Measurements from ENCODE around the gene SPECC1L.
A peak's percentile ranks its signal among the peaks of the same experiment; 100 is the strongest.

Gene SPECC1L, protein sequence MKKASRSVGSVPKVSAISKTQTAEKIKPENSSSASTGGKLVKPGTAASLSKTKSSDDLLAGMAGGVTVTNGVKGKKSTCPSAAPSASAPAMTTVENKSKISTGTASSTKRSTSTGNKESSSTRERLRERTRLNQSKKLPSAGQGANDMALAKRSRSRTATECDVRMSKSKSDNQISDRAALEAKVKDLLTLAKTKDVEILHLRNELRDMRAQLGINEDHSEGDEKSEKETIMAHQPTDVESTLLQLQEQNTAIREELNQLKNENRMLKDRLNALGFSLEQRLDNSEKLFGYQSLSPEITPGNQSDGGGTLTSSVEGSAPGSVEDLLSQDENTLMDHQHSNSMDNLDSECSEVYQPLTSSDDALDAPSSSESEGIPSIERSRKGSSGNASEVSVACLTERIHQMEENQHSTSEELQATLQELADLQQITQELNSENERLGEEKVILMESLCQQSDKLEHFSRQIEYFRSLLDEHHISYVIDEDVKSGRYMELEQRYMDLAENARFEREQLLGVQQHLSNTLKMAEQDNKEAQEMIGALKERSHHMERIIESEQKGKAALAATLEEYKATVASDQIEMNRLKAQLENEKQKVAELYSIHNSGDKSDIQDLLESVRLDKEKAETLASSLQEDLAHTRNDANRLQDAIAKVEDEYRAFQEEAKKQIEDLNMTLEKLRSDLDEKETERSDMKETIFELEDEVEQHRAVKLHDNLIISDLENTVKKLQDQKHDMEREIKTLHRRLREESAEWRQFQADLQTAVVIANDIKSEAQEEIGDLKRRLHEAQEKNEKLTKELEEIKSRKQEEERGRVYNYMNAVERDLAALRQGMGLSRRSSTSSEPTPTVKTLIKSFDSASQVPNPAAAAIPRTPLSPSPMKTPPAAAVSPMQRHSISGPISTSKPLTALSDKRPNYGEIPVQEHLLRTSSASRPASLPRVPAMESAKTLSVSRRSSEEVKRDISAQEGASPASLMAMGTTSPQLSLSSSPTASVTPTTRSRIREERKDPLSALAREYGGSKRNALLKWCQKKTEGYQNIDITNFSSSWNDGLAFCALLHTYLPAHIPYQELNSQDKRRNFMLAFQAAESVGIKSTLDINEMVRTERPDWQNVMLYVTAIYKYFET

DNA sequence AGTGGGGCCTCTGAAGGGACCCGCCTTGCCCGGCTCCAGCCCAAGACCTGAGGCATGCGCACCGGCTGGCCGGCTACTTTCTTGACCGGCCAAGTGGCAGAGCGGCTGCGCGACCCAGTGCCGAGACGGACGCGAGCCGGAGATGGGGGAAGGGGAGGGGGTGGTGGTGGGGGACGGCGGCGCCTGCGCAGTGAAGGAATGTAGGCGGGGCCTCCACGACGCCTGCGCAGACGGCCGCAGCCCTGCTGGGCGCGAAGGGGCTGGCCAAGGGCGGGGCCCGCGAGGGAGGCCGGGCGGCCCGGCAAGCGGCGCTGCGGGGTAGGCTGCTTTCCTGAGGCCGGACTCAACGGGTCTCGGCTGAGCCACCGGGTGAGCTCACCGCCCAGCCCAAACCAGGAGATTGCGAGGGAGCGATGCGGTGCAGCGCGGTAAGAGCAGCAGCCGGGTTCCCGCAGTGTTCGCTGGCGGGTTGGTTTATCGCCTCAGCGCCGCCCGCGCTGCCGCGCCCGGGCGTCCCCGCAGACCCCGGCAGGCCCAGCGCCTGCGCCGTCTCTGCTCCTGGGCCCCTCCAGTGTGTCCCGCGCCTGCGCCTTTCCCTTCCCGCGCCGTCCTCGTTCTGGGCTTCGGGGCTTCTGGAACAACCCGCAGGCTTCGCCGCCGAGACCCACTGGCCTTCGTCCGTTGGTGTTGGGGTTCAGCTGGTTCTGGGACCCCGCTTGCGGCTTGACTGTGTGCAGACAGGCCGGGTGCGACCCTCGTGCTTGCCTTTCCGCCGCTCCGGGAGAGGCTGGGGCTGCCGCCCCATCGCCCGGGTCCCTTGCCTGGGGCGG lies at the start of gene SPECC1L:
Gene SPECC1L, plus strand, starts transcription at position 276 of the 830 bp plus-strand sequence. CDS start 31,401 bp downstream, outside the sequence.
- no peaks in the 10 kb centered on the region; the same call in 1 of the 2 replicates for H3K36me3 ChIP-seq (replicated peaks)
- in situ Hi-C loops (cut with MboI; ENCODE audit: low sequenced_read_pairs) = no loop called here
- peak; percentile 87 to 93 for DNase-seq (ENCODE audit: low spot score in 2 of 2)
- peak within 1 kb of the TSS; percentile 95 for H3K4me3 ChIP-seq
- H3K9me3 ChIP-seq = no peaks in the 10 kb centered on the region
- H3K27me3 ChIP-seq (ENCODE audit: low read depth) = no peaks in the 10 kb centered on the region
- H3K4me1 ChIP-seq = peaks cover 21% of the 10 kb centered on the region

DNA sequence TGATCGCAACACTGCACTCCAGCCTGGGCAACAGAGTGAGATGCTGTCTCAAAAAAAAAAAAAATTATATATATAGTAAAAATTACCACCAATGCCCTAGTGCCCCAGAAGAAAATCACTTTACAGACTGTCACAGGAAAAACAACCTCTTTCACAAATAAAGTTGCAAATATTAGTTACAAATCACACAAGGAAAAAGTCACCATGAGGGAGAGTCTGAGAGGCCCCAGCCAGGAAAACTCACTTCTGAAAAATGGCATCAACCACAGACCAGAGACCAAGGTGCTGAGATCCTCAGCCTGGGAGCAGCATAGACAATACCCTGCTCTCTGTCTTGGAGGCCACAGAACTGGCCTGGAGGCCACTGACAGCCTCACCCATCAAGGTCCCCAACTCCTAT lies 46.2 kb upstream of the SPECC1L start:
- H3K4me1 ChIP-seq = no peaks in the 10 kb centered on the region
- no peaks in the 10 kb centered on the region for H3K27me3 ChIP-seq (ENCODE audit: low read depth)
- in situ Hi-C loops (cut with MboI; ENCODE audit: low sequenced_read_pairs) = no loop called here
- H3K36me3 ChIP-seq (replicated peaks) = no peaks in the 10 kb centered on the region
- 0 out of 2 replicates have a peak, but pooled peaks cover 3% of the 10 kb centered on the region for H3K9me3 ChIP-seq
- no peak overlapping the region for H3K4me3 ChIP-seq
- no peak for DNase-seq (ENCODE audit: low spot score in 2 of 2)

DNA sequence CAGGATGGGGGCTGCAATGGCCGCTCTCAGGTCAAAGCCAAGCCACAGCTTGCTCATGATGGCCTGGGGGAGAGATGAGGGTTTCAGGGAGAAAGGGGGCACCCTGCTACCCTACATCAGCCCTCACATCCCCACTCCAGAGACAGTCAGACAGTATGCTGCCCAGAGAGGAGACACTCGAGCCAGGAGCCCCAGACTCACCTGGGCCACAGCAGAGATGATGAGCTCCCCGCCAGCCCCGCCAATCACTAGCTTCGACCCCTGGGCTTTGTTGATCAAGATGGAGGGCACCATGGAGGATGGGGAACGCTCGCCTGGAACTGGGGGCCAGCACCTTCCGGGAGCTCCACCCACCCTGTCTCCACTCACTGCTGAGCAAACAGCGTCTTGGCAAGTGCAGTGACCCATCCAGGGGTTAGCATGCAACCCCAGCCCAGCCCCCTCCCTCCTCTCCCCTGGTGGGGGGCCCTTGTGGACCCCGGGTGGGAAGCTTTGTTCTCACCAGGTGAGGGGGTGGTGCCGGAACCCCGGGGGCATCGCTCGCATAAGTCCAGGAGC lies 45.5 kb upstream of the SPECC1L start:
- Histone ChIP-seq H3K9me3 (0 out of 2 replicates have a peak, but pooled peaks cover 3% of the 10 kb centered on the region), H3K36me3 (replicated peaks) (no peaks in the 10 kb centered on the region), H3K4me1 (no peaks in the 10 kb centered on the region), H3K4me3 (no peak overlapping the region), H3K27me3 (ENCODE audit: low read depth) (no peaks in the 10 kb centered on the region)
- no peak for DNase-seq (ENCODE audit: low spot score in 2 of 2)
- in situ Hi-C loops (cut with MboI; ENCODE audit: low sequenced_read_pairs) = no loop called here

DNA sequence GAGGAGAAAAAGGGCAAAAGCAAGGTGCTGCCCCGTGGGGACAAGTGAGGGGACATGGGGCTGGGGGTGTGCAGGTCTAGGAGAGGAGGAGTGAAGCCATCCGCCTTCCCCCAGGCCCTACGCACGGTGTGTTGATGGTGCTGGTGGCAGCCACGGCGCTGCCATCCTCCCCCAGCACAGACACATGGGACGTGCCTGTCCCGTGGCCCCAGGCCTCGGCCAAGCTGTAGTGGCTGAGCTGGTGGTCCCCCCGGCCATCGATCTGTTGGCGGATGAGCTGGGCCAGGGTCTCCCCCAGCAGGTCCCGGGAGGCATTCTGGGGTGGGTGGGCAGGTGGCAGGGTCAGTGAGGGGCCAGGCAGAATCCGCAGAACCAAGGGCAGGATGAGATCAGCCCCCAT lies 44.7 kb upstream of the SPECC1L start:
- in situ Hi-C loops (cut with MboI; ENCODE audit: low sequenced_read_pairs) = no loop called here
- H3K27me3 ChIP-seq (ENCODE audit: low read depth) = no peaks in the 10 kb centered on the region

DNA sequence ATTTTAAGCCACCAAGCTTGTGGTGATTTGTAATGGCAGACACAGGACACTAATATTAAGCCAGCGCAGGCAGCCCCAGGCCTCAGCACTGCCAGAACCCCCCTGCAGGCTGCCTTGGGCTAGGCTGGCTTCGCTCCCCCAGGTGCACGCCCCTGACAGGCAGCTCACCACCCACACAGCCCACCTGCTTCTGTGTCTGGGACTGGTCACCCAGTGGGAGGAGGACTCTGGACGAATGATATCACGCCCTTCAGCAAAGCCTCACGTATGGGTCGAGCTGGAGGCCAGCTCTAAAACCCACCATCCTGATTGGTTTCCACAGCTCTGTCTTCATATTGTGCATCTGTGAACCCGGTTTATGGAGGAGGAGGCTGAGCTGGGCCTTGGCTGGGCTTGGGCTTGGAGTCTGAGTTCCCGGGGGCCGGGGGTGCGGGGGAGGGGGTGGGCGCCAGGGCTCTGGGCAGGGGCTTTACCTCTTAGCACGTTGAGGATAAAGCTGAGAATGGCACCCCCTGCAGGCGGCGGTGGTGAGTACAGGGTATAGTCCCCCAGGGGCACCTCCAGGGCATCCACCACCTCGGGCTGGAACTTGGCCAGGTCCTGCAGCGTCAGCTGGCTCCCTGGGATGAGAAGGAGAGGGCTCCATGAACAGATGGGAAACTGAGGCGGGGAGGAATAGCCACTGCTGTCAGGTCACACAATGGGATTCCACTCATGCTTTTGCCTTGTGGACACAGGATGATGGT lies 39.5 kb upstream of the SPECC1L start:
- in situ Hi-C loops (cut with MboI; ENCODE audit: low sequenced_read_pairs) = no loop called here
- peak in 1 of 2 experiments; percentile 85 for DNase-seq (ENCODE audit: low spot score in 2 of 2)
- no peaks in the 10 kb centered on the region for H3K27me3 ChIP-seq (ENCODE audit: low read depth)
- no peaks in the 10 kb centered on the region for H3K36me3 ChIP-seq (replicated peaks)
- H3K4me3 ChIP-seq = no peak overlapping the region
- H3K4me1 ChIP-seq = no peaks in the 10 kb centered on the region
- H3K9me3 ChIP-seq = no peaks in the 10 kb centered on the region

More for the DNA sequence above, 44.7 kb upstream of the SPECC1L start:
- Histone ChIP-seq H3K9me3 (0 out of 2 replicates have a peak, but pooled peaks cover 3% of the 10 kb centered on the region), H3K4me3 (no peak overlapping the region), H3K36me3 (replicated peaks) (no peaks in the 10 kb centered on the region), H3K4me1 (no peaks in the 10 kb centered on the region)
- DNase-seq (ENCODE audit: low spot score in 2 of 2) = no peak

DNA sequence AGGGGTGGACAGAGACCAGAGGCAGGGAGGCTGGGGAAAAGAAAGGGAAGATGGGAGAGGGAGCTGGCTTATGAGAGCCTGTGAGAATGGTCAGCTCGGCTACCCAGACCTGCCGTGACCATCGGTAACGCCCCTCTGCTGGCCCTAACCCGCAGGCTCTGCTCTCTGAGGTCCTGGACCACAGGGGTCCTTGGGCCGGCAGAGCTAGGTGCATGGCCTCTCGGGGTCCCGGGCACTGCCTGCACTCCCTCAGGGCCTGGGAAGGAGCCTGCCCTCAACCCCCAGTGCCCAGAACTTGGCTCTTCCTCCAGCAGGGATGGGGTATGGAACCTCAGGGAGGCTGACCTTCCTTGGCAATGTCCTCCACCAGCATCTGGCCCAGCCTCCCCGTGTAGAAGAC lies 38.9 kb upstream of the SPECC1L start:
- no peak for DNase-seq (ENCODE audit: low spot score in 2 of 2)
- H3K27me3 ChIP-seq (ENCODE audit: low read depth) = no peaks in the 10 kb centered on the region
- H3K9me3 ChIP-seq = no peaks in the 10 kb centered on the region
- H3K36me3 ChIP-seq (replicated peaks) = no peaks in the 10 kb centered on the region
- no peaks in the 10 kb centered on the region for H3K4me1 ChIP-seq
- in situ Hi-C loops (cut with MboI; ENCODE audit: low sequenced_read_pairs) = no loop called here
- H3K4me3 ChIP-seq = no peak overlapping the region

DNA sequence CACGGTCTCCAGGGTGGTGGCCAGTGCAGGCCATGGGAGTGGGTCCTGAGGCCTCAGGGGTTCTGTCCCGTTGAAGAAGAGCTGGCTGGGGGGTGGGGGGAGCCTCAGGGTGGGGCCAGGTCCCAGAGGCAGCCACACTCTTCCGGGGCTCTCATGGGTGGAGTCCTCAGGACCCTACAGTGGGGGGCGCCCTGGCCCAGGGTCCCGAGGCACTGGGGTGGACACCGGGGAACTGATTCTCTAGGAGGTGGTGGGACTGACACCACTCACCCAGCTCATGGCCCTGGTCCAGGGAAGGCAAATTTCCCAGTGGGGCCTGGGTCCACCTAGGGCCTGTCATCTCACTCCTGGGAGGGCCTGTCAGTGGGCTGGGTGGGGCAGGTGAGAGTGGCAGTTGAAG lies 38.5 kb upstream of the SPECC1L start:
- no peaks in the 10 kb centered on the region for H3K36me3 ChIP-seq (replicated peaks)
- H3K27me3 ChIP-seq (ENCODE audit: low read depth) = no peaks in the 10 kb centered on the region
- in situ Hi-C loops (cut with MboI; ENCODE audit: low sequenced_read_pairs) = no loop called here
- no peaks in the 10 kb centered on the region for H3K9me3 ChIP-seq
- DNase-seq (ENCODE audit: low spot score in 2 of 2) = no peak
- no peaks in the 10 kb centered on the region for H3K4me1 ChIP-seq
- no peak overlapping the region for H3K4me3 ChIP-seq

DNA sequence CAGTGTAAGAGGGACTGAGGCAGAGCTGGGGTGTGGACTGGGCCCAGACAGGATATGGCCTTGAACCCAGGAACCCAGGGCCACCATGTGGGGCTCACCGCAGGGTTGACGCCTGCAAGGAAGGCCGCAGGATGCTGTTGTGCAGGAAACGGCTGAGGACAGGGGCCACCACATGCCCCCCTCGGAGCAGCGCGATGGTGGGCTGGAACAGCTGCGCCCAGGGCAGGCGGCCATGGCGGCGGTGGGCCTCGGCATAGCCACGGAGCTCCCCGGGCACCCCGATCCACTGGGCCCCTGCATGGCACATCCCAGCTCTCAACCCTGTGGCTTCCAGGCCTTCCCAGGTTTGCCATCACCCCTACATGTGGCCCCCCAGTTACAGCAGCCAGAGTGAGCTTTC lies 37.9 kb upstream of the SPECC1L start:
- Histone ChIP-seq H3K36me3 (replicated peaks) (no peaks in the 10 kb centered on the region), H3K4me3 (no peak overlapping the region), H3K27me3 (ENCODE audit: low read depth) (no peaks in the 10 kb centered on the region), H3K4me1 (no peaks in the 10 kb centered on the region), H3K9me3 (no peaks in the 10 kb centered on the region)
- DNase-seq (ENCODE audit: low spot score in 2 of 2) = no peak
- in situ Hi-C loops (cut with MboI; ENCODE audit: low sequenced_read_pairs) = no loop called here

DNA sequence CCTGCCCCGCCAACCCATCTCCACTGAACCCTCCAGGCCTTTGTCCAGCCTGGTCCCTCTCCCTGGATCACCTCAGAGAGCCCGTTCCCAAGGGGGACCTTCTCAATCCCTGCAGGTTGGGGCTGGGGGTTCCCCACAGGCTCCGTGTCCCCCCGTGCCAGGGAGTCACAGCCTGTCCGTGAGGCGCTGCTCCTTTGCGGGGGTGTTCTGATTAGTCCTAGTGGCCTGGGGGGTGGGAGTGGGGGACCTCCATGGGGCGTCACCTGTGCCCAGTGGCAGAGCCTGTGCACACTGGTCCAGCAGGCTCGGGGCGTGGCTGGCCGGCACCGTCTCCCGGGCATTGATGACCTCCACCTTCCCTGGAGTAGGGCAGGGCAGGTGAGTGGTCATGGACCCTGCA lies 37.4 kb upstream of the SPECC1L start:
- Histone ChIP-seq H3K4me1 (no peaks in the 10 kb centered on the region), H3K4me3 (no peak overlapping the region), H3K36me3 (replicated peaks) (no peaks in the 10 kb centered on the region), H3K27me3 (ENCODE audit: low read depth) (no peaks in the 10 kb centered on the region), H3K9me3 (no peaks in the 10 kb centered on the region)
- in situ Hi-C loops (cut with MboI; ENCODE audit: low sequenced_read_pairs) = no loop called here
- DNase-seq (ENCODE audit: low spot score in 2 of 2) = no peak

DNA sequence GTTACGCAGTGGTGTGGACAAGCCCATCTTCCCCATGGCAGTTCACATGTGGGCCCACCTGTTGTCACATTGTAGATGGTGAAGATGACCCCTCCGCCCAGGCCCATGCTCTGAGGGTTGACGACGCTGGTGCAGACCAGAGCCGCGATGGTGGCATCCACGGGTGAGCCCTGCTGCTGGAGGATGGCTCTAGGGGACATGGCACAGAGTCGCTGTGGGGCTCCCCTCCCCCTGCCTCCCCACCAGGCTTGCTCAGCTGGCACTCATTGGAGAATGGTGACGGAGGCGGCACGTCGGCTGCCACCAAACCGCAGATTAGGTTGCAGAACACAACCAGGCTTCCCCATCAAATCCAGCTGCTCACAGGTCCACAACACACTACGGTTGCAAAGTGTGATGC lies 36.8 kb upstream of the SPECC1L start:
- no peaks in the 10 kb centered on the region for H3K27me3 ChIP-seq (ENCODE audit: low read depth)
- no peaks in the 10 kb centered on the region for H3K9me3 ChIP-seq
- no peaks in the 10 kb centered on the region for H3K4me1 ChIP-seq
- no peak for DNase-seq (ENCODE audit: low spot score in 2 of 2)
- no peak overlapping the region for H3K4me3 ChIP-seq
- no peaks in the 10 kb centered on the region for H3K36me3 ChIP-seq (replicated peaks)
- in situ Hi-C loops (cut with MboI; ENCODE audit: low sequenced_read_pairs) = no loop called here

DNA sequence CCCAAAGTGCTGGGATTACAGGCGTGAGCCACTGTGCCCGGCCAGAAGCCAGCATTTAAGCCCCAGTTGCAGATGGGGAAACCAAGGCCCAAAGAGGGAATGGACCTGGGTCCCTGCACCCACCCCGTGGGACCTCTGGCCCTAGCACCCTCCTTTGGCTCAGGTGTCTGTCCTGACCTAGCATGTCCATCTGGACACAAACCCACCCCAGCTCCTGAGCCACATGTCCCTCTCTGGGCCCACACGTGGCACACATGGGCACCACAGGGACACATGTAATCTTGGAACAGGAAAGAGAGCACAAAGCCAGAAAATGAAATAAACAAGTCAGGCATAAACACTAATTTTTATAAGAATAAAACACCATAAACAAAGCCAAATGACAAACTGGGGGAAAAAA lies 35.3 kb upstream of the SPECC1L start:
- no peaks in the 10 kb centered on the region for H3K27me3 ChIP-seq (ENCODE audit: low read depth)
- in situ Hi-C loops (cut with MboI; ENCODE audit: low sequenced_read_pairs) = no loop called here
- no peaks in the 10 kb centered on the region for H3K36me3 ChIP-seq (replicated peaks)
- no peak overlapping the region for H3K4me3 ChIP-seq
- no peaks in the 10 kb centered on the region for H3K4me1 ChIP-seq
- no peak for DNase-seq (ENCODE audit: low spot score in 2 of 2)
- no peaks in the 10 kb centered on the region for H3K9me3 ChIP-seq

DNA sequence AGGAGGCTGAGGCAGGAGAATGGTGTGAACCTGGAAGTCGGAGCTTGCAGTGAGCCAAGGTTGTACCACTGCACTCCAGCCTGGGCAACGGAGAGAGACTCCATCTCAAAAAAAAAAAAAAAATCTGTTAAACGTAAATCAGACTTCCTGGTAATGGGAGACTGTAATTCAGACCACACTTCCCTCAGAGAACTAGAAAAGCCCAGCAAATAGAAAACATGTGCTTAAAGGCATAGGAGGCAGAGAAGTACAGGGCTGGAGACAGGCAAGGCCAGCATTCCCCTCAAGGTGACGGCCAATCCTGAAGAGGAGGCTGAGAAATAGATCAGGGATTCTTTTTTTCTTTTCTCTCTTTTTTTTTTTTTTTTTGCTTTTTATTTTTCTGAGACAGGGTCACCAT lies 34.0 kb upstream of the SPECC1L start:
- Histone ChIP-seq H3K4me3 (no peak overlapping the region), H3K9me3 (no peaks in the 10 kb centered on the region), H3K36me3 (replicated peaks) (no peaks in the 10 kb centered on the region), H3K4me1 (no peaks in the 10 kb centered on the region), H3K27me3 (ENCODE audit: low read depth) (no peaks in the 10 kb centered on the region)
- in situ Hi-C loops (cut with MboI; ENCODE audit: low sequenced_read_pairs) = no loop called here
- no peak for DNase-seq (ENCODE audit: low spot score in 2 of 2)
